Smooth muscle cell (in vitro differentiated cells): ENCODE data around the gene ADCYAP1R1. TPM values are rescaled to one million over a fixed set of nuclear protein-coding genes. Genes with fewer than 3 reads are reported as not detected.

Source experiments
- DNase-seq: peaks from one replicate; lab custom pipeline; 2025; ENCODE audit not compliant: unreplicated experiment; lab: John Stamatoyannopoulos, UW
- H2AFZ ChIP-seq: fragments of 200-600 bp; sonication (generic); 2 replicates; pipeline ENCODE4 v1.6.0; 2016; ENCODE audit warnings: antibody characterized with exemption, low read depth, mild to moderate bottlenecking
- H3F3A ChIP-seq: fragments of 200-600 bp; sonication (generic); 2 replicates; pipeline ENCODE4 v1.6.0; 2017; ENCODE audit warnings: antibody characterized with exemption, low read depth
- H3K27ac ChIP-seq: fragments of 200-600 bp; sonication (generic); 2 replicates; pipeline ENCODE4 v1.5.1; 2016; ENCODE audit warnings: low read depth, mild to moderate bottlenecking
- H3K27me3 ChIP-seq: fragments of 200-600 bp; sonication (generic); 2 replicates; pipeline ENCODE4 v1.6.1; 2016; ENCODE audit warnings: low read depth, mild to moderate bottlenecking
- H3K36me3 ChIP-seq: fragments of 200-600 bp; sonication (generic); 2 replicates; pipeline ENCODE4 v1.5.1; 2016; ENCODE audit warnings: low read depth
- H3K4me1 ChIP-seq: fragments of 200-600 bp; sonication (generic); 2 replicates; pipeline ENCODE4 v1.5.1; 2016; ENCODE audit warnings: low read depth
- H3K4me2 ChIP-seq: fragments of 200-600 bp; sonication (generic); 2 replicates; pipeline ENCODE4 v1.6.0; 2016; ENCODE audit warnings: mild to moderate bottlenecking
- H3K4me3 ChIP-seq: fragments of 200-600 bp; sonication (generic); 2 replicates; pipeline ENCODE4 v1.5.1; 2016; ENCODE audit warnings: mild to moderate bottlenecking
- H3K79me2 ChIP-seq: fragments of 200-600 bp; sonication (generic); 2 replicates; pipeline ENCODE4 v1.6.0; 2016; ENCODE audit warnings: low read depth, mild to moderate bottlenecking
- H3K9ac ChIP-seq: fragments of 200-600 bp; sonication (generic); 2 replicates; pipeline ENCODE4 v1.6.0; 2016; ENCODE audit warnings: low read depth
- H3K9me3 ChIP-seq: fragments of 200-600 bp; sonication (generic); replicated peaks from 2 replicates; pipeline ENCODE4 v1.5.1; 2016; ENCODE audit warnings: low read depth
- H4K20me1 ChIP-seq: fragments of 200-600 bp; sonication (generic); 2 replicates; pipeline ENCODE4 v1.6.0; 2016; ENCODE audit warnings: low read depth
- WGBS: methylation state at CpG from one replicate; pipeline ENCODE4 v1.1.7; 2016; ENCODE audit warnings: low lambda C conversion rate; 5-methylcytosine and 5-hydroxymethylcytosine counted together
- polyA plus RNA-seq: library from polyadenylated mRNA; unstranded; fragments of >200 nt; fragmentation: Nextera tagmentation; extraction: Ambion mirVana; gene quantifications from 2 replicates; pipeline ENCODE4 v1.2.1, GENCODE V29; 2016
- total RNA-seq: library from RNA; depleted of rRNA; stranded (reverse); fragments of >200 nt; gene quantifications from 2 replicates; pipeline ENCODE4 v1.2.3, GENCODE V29; 2014
- TF ChIP-seq, protein P1 (sequence below): fragments of 200-600 bp; sonication (generic); IDR thresholded peaks from 2 replicates; pipeline ENCODE4 v1.5.1; 2017; ENCODE audit warnings: borderline replicate concordance, mild to moderate bottlenecking, antibody characterized with exemption; ENCODE audit not compliant: insufficient read depth, poor library complexity, severe bottlenecking

Gene ADCYAP1R1
- total and polyA plus RNA-seq, 2 experiments from 2014 or later = not detected

DNA sequence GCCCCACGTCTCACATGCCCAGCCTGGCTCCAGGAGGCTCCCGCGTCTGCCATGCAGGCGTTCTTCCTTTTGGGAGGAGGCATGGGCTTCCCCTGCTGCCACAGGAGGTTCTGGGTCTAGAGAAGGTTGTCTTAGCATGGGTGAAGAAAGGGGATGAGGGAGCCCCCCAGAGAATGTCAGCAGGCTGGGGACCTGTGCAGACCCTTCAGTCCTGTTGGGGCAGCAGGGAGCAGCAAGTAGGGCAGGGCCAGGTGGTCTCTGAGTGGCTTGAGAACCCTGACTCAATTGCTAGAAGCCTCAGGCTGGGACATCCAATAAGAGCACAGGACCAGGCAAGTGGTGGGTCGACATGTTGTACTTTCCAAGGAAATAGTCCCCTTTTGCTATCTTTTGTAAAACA, 34.4 kb upstream of the ADCYAP1R1 start:
- TF ChIP-seq, protein P1, sequence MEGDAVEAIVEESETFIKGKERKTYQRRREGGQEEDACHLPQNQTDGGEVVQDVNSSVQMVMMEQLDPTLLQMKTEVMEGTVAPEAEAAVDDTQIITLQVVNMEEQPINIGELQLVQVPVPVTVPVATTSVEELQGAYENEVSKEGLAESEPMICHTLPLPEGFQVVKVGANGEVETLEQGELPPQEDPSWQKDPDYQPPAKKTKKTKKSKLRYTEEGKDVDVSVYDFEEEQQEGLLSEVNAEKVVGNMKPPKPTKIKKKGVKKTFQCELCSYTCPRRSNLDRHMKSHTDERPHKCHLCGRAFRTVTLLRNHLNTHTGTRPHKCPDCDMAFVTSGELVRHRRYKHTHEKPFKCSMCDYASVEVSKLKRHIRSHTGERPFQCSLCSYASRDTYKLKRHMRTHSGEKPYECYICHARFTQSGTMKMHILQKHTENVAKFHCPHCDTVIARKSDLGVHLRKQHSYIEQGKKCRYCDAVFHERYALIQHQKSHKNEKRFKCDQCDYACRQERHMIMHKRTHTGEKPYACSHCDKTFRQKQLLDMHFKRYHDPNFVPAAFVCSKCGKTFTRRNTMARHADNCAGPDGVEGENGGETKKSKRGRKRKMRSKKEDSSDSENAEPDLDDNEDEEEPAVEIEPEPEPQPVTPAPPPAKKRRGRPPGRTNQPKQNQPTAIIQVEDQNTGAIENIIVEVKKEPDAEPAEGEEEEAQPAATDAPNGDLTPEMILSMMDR = no peak
- H3K4me1 ChIP-seq = no peaks in the 10 kb centered on the region
- no peak overlapping the region for H3K27ac ChIP-seq
- no peaks in the 10 kb centered on the region for H3K36me3 ChIP-seq
- H3K79me2 ChIP-seq = no peaks in the 10 kb centered on the region
- H3K4me2 ChIP-seq = no peak overlapping the region
- no peak overlapping the region for H2AFZ ChIP-seq
- H3F3A ChIP-seq = no peaks in the 10 kb centered on the region
- H3K4me3 ChIP-seq = no peak overlapping the region
- no peak for DNase-seq
- 95% methylated on average over 5 of the region's 5 CpGs for WGBS
- H4K20me1 ChIP-seq = no peaks in the 10 kb centered on the region
- H3K9ac ChIP-seq = no peak overlapping the region
- H3K9me3 ChIP-seq = no peaks in the 10 kb centered on the region
- peaks cover 13% of the 10 kb centered on the region for H3K27me3 ChIP-seq

GRCh38 chr7:31019509-31019908, 32.6 kb upstream of the ADCYAP1R1 start:
- H3K27me3 ChIP-seq = no peaks in the 10 kb centered on the region
- no peak overlapping the region for H2AFZ ChIP-seq
- H4K20me1 ChIP-seq = no peaks in the 10 kb centered on the region
- H3F3A ChIP-seq = no peaks in the 10 kb centered on the region
- H3K27ac ChIP-seq = no peak overlapping the region
- no peaks in the 10 kb centered on the region for H3K9me3 ChIP-seq
- H3K4me2 ChIP-seq = no peak overlapping the region
- H3K4me1 ChIP-seq = no peaks in the 10 kb centered on the region
- no peaks in the 10 kb centered on the region for H3K79me2 ChIP-seq
- no peaks in the 10 kb centered on the region for H3K36me3 ChIP-seq
- no peak for DNase-seq
- 100% methylated on average over 1 of the region's 1 CpG for WGBS
- no peak overlapping the region for H3K9ac ChIP-seq
- H3K4me3 ChIP-seq = no peak overlapping the region
- TF ChIP-seq, protein P1 = no peak

- DNase-seq = no peak
- WGBS = 87% methylated on average over 3 of the region's 3 CpGs
- TF ChIP-seq, protein P1 = no peak
Observed at GRCh38 chr7:31020161-31020560, 31.9 kb upstream of the ADCYAP1R1 start.

DNA sequence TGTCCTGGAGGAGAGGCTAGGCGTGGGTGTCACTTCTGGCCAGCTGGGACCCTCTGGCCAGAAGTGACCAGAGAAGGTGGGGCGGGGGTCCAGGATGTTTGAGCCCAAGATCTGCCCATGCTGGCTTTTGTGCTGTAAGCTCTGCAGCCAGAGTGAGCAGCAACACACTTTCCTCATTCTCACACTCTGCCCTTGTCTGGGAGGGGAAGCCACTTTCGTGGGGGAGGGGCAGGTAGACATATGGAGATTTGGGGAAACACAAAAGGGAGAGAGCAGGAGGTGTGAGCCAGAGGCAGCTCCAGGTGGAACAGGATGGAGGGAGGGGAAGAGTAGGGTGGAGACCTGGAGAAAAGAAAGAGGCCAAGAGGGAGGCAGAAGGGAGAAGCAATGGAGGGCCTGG, 31.5 kb upstream of the ADCYAP1R1 start:
- no peaks in the 10 kb centered on the region for H3K79me2 ChIP-seq
- TF ChIP-seq, protein P1 = no peak
- H3K4me1 ChIP-seq = no peaks in the 10 kb centered on the region
- H3K36me3 ChIP-seq = no peaks in the 10 kb centered on the region
- no peak overlapping the region for H3K4me2 ChIP-seq
- no peak overlapping the region for H3K4me3 ChIP-seq
- H3F3A ChIP-seq = no peaks in the 10 kb centered on the region
- H3K27ac ChIP-seq = no peak overlapping the region
- no peaks in the 10 kb centered on the region for H4K20me1 ChIP-seq
- DNase-seq = no peak
- no peak overlapping the region for H3K9ac ChIP-seq
- no peaks in the 10 kb centered on the region for H3K9me3 ChIP-seq
- H2AFZ ChIP-seq = no peak overlapping the region
- WGBS = 73% methylated on average over 3 of the region's 3 CpGs
- H3K27me3 ChIP-seq = no peaks in the 10 kb centered on the region

More at GRCh38 chr7:31020161-31020560, 31.9 kb upstream of the ADCYAP1R1 start:
- H3K4me1 ChIP-seq = no peaks in the 10 kb centered on the region
- H4K20me1 ChIP-seq = no peaks in the 10 kb centered on the region
- no peaks in the 10 kb centered on the region for H3K36me3 ChIP-seq
- H3K4me2 ChIP-seq = no peak overlapping the region
- no peaks in the 10 kb centered on the region for H3F3A ChIP-seq
- no peaks in the 10 kb centered on the region for H3K27me3 ChIP-seq
- H2AFZ ChIP-seq = no peak overlapping the region
- no peak overlapping the region for H3K27ac ChIP-seq
- no peak overlapping the region for H3K4me3 ChIP-seq
- no peaks in the 10 kb centered on the region for H3K79me2 ChIP-seq
- no peaks in the 10 kb centered on the region for H3K9me3 ChIP-seq
- no peak overlapping the region for H3K9ac ChIP-seq
